Erythroblast (primary cell): ENCODE measurements around the gene GCK.

Experiments
- GATA1 ChIP-seq: IDR thresholded peaks from 2 replicates; pipeline ENCODE4 v1.6.1; 2011; ENCODE audit warnings: low read depth, mild to moderate bottlenecking, control low read depth, low read length, moderate library complexity
- POLR2A ChIP-seq: IDR thresholded peaks from 2 replicates; pipeline ENCODE4 v1.6.1; 2011; ENCODE audit warnings: mild to moderate bottlenecking, low read length

DNA sequence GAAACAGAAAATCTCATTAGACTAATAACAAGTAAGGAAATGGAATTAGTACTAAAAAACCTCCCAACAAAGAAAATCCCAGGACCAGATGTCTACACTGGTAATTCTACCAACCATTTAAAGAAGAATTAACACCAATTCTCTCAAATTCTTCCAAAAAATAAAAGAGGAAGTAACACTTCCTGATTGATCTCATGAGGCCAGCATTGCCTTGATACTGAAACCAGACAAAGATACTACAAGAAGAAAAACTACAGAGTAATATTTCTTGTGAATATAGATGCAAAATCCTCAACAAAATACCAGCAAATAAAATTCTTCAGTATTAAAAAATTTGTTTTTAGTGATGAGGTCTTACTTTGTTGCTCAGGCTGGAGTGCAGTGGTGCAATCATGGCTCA is 21.3 kb downstream of the GCK start:
- TF ChIP-seq POLR2A (no peak), GATA1 (no peak)
